ENCODE data around the gene BAIAP2.

Gene BAIAP2

DNA sequence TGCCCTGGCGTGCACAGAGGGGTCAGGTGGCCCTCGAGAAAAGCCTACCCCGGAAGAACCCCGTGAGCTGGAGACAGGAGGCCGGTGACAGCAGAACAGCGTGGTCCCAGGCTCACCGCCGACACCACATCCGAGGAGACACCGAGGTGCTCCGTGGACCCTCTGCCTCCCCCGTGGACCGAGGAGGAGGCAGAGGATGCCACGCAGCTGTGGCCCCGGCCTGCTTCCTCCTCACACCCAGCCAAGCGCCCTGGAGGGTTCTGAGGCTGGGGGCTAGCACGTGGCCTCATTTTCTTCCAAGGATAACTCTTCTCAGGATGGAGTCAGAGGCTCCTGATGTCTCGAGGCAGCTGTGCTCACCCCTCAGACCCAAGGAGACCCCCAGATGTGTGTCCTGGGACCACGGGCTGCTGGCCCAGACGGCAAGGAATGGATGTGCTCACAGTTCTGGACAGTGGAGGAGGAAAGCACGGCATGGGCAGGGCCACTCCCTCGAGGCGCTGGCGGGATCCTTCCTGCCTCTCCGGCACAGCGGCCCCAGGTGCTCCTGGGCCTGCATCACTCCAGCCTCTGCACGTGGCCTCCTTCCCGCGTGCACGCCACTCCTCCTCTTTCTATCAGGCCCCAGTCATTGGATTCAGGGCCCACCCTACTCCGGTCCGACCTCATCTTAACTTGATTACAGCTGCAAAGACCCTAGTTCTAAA is 125.9 kb downstream of the BAIAP2 start:
- H3K27me3 Mint-ChIP-seq, result peaks cover 38% of the 10 kb centered on the region
- H3K36me3 Mint-ChIP-seq (ENCODE audit: low read depth), result peaks cover 7% of the 10 kb centered on the region
- intact Hi-C loops (cut with micrococcal nuclease), result loop anchor here (2.0 kb wide), 1 partner anchor 18 kb away; no protein-coding TSS in a partner anchor
- peaks cover 48% of the 10 kb centered on the region for H3K4me1 Mint-ChIP-seq (ENCODE audit: low read depth)
- peak overlapping the region; percentile 75 for H3K27ac Mint-ChIP-seq
- H3K4me3 Mint-ChIP-seq, result peak overlapping the region; percentile 69
- H3K9me3 Mint-ChIP-seq, result no peaks in the 10 kb centered on the region

DNA sequence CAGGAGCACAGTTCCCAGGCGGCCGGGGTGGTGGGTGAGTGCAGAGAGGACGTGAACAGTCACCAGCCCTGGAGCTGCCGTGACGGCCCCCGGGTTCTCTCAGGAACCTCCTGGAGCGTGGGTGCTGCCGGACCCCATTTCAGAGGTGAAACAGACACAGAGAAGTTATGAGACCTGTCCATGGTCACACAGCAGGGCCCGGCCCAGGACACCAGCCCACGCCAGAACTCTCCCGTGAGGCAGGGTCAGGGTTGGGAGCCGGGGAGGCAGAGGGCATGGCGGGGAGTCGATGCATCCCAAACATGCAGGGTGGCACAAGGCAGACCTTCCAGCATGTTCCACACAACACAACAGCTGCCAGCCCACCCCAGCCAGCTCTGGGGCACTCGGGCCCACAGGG is 126.6 kb downstream of the BAIAP2 start:
- intact Hi-C loops (cut with micrococcal nuclease), result loop anchor here (2.0 kb wide), 1 partner anchor 19 kb away; no protein-coding TSS in a partner anchor
- H3K4me1 Mint-ChIP-seq (ENCODE audit: low read depth), result peaks cover 47% of the 10 kb centered on the region
- H3K27me3 Mint-ChIP-seq, result peaks cover 40% of the 10 kb centered on the region
- no peak overlapping the region for H3K4me3 Mint-ChIP-seq
- no peaks in the 10 kb centered on the region for H3K9me3 Mint-ChIP-seq
- peak overlapping the region; percentile 75 for H3K27ac Mint-ChIP-seq
- peaks cover 7% of the 10 kb centered on the region for H3K36me3 Mint-ChIP-seq (ENCODE audit: low read depth)

DNA sequence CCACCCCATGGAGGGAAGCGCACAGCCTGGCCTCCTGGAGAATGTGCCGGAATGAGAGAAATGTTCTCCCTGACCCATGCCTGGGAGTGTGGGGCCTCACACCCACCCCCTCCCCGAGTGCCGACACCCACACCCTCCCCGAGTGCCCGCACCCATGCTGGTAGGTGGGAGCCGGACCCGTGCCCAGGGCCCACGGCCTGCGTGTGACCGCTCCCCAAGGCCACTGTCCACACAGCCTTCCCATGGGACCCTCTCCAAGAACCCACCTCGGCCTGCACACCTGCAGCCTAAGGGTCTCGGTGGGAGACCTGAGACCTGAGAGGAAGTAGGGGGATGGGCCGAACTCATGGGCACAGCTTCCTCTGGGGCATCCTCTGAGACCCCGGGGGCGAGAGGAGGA is 127.0 kb downstream of the BAIAP2 start:
- peaks cover 45% of the 10 kb centered on the region for H3K27me3 Mint-ChIP-seq
- intact Hi-C loops (cut with micrococcal nuclease), result loop anchor here (2.0 kb wide), 1 partner anchor 19 kb away; no protein-coding TSS in a partner anchor
- H3K27ac Mint-ChIP-seq, result no peak overlapping the region
- peaks cover 42% of the 10 kb centered on the region for H3K4me1 Mint-ChIP-seq (ENCODE audit: low read depth)
- H3K4me3 Mint-ChIP-seq, result no peak overlapping the region
- H3K36me3 Mint-ChIP-seq (ENCODE audit: low read depth), result peaks cover 7% of the 10 kb centered on the region
- no peaks in the 10 kb centered on the region for H3K9me3 Mint-ChIP-seq

DNA sequence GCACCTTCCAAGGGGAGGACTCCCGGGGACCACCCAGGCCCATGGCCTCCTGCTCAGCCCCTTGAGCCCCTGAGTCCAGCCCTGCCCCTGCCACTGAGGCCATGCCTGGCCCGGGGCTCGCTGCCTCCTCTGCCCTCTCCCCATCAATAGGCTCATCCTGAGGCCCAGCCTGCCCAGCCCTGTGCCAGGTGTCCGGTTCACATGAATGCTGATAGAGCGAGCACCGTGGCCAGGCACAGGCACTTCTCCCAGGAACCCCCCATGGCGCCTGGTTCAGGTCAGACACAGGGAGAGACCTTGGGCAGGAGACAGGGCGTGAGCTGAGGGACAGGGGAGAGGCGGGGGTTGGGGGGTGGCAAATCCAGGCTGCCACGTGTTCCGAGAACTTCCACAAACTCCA is 127.5 kb downstream of the BAIAP2 start:
- Mint-ChIP-seq H3K9me3 (no peaks in the 10 kb centered on the region), H3K27me3 (peaks cover 50% of the 10 kb centered on the region), H3K36me3 (ENCODE audit: low read depth) (peaks cover 6% of the 10 kb centered on the region), H3K27ac (no peak overlapping the region), H3K4me3 (no peak overlapping the region), H3K4me1 (ENCODE audit: low read depth) (peaks cover 37% of the 10 kb centered on the region)
- intact Hi-C loops (cut with micrococcal nuclease), result no loop called here

DNA sequence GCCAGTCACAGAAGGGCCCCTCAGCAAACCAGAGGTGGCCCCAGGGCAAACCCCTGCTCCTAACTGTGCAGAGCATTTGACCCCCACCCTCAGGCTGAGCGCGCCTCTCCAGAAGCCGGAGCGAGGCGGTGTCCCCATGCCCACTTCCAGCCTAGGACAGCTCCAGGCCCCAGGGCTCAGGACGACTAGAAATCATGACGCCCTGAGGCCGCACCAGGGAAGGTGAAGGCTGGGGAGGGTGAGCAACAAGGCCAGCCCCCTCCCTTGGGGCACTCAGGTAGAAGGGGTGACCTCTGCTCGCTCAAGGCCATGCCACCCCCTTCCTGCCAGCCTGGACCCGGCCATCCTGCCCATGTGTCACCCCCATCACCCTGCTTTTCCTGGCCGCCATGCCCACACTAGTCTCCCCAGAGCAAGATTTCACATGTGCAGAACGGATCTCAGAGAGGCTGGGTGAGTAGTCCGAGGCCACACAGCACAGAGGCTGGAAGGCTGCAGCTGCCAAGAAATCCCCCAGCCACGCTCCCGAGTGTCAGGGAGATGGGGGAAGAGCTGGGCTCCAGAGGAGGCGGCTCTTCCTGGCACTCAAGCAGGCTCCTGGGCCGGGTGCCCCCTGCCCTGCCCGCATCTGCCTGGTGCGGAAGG is 128.2 kb downstream of the BAIAP2 start:
- H3K9me3 Mint-ChIP-seq, result no peaks in the 10 kb centered on the region

DNA sequence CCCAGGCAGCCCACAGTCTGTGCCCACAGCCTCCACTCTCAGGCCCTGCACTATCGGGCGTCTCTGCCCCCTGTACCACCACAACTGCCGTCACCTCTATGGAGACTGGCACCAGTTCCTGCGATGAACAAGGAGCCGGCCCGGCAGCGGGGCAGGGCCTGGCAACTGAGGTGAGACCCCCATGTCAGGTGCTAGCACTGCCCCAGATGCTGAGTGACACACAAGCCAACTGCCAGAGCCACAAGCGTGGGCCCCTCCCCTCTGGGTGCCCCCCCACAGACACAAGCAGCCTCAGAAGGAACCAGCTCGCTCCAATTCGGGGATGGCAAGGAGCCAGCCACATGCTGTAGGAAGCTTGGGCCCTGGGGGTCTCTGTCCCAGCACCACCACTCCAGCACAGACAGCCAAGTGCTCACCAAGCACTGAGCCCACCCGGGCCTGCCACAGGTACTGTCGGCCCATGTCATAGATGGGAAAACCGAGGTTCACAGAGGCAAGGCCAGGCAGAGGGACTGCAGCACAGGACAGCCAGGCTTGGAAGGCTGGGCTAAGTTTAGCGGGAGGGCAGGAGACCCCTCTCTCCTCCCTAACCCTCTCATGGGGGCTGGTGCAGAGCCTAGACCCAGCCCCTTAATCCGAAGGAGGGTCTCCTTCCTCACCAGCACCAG is 128.9 kb downstream of the BAIAP2 start:
- Mint-ChIP-seq H3K27ac (no peak overlapping the region), H3K9me3 (no peaks in the 10 kb centered on the region), H3K4me3 (no peak overlapping the region), H3K36me3 (ENCODE audit: low read depth) (no peaks in the 10 kb centered on the region), H3K27me3 (peaks cover 51% of the 10 kb centered on the region), H3K4me1 (ENCODE audit: low read depth) (peaks cover 25% of the 10 kb centered on the region)
- intact Hi-C loops (cut with micrococcal nuclease), result no loop called here

More for the DNA sequence above, 128.2 kb downstream of the BAIAP2 start:
- Mint-ChIP-seq H3K4me3 (no peak overlapping the region), H3K27me3 (peaks cover 51% of the 10 kb centered on the region), H3K4me1 (ENCODE audit: low read depth) (peaks cover 30% of the 10 kb centered on the region), H3K27ac (no peak overlapping the region), H3K36me3 (ENCODE audit: low read depth) (no peaks in the 10 kb centered on the region)
- intact Hi-C loops (cut with micrococcal nuclease), result no loop called here

DNA sequence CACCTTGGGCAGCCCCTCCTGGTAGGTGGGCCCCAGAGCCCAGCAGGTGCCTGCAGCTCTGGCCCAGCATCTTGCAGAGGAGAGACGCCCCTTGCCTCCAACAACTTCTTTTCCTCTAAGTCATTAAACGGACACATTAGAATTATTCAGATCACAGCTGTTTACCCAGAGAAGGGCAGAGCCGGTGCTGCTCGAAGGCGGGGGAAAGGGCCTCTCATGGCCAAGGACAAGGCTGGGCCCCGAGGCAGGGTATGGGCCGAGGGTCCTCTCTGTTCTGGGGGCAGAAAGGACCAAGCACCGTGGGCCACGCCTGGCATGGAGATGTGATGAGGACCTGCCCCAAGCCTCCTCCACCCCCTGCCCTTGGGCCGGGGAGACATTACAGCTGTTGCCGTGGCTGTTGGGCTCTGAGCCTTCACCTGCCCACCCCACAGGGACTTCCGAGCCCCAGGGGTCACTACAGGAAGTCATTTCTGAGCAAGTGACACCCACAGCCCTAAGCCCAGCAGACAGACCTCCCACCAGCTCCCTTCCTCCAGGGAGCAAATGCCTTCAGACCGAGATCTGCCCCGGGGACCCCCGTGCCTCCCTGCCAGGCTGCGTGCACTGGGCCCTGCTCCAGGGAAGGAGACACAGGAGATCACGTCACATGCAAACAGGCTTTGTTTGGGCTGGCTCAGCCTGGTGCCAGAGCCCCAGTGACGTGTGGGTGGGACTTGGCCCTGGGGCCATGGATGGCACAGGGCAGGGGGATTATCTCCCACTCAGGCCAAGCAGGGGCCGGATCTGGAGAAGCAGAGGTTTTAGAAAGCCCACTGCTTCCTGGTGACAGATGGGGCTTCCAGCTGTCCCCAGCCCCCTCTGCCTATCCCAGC is 129.7 kb downstream of the BAIAP2 start:
- intact Hi-C loops (cut with micrococcal nuclease), result no loop called here
- no peak overlapping the region for H3K4me3 Mint-ChIP-seq
- H3K4me1 Mint-ChIP-seq (ENCODE audit: low read depth), result peaks cover 19% of the 10 kb centered on the region
- no peak overlapping the region for H3K27ac Mint-ChIP-seq
- no peaks in the 10 kb centered on the region for H3K36me3 Mint-ChIP-seq (ENCODE audit: low read depth)
- H3K27me3 Mint-ChIP-seq, result peaks cover 51% of the 10 kb centered on the region
- no peaks in the 10 kb centered on the region for H3K9me3 Mint-ChIP-seq

DNA sequence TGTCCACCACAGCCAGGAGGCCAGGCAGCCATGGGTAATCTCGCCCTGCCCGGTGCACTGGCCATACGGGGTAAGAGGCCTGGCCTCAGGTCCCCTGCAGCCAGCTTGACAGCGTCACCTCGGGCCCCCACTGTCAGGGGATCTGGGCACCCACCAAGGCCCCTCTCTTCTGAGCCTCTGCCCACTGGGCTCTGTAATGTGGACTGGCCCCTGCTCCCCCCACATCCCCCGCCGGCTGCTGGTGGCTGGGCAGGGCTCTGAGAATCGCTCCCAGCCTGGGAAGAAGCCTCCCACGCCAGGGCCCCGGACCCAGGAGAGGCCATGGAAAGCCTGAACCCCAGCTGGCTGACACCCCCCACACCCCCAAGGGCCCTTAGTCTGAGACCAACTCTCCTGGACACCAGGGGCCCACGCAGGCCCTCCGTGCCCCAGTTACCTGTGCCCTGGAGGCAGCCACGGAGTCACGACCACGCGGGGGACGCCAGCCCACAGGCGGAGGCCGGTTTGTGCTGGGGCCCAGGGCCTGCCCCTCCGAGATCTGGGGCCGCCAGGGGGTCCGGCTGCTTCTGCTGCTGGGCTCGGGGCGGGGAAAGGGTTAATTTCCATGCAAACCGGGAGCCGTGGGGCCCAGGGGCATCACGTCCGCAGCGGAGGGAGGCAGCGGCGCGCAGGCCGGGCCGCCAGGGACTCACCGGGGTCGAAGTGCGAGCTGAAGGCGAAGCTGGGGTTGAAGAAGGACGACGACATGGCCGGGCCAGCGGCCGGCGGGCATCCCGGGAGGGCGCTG is 130.5 kb downstream of the BAIAP2 start, which contains the start of gene PVALEF:
TSS of gene PVALEF (plus strand) at position 262 of the 787 bp plus-strand sequence. CDS start 15,720 bp downstream, outside the sequence.
- Mint-ChIP-seq H3K4me1 (ENCODE audit: low read depth) (peaks cover 17% of the 10 kb centered on the region), H3K27ac (no peak within 1 kb of the TSS), H3K27me3 (peaks cover 51% of the 10 kb centered on the region), H3K9me3 (no peaks in the 10 kb centered on the region), H3K36me3 (ENCODE audit: low read depth) (no peaks in the 10 kb centered on the region), H3K4me3 (peak within 1 kb of the TSS; percentile 60)
- intact Hi-C loops (cut with micrococcal nuclease), result no loop called here

DNA sequence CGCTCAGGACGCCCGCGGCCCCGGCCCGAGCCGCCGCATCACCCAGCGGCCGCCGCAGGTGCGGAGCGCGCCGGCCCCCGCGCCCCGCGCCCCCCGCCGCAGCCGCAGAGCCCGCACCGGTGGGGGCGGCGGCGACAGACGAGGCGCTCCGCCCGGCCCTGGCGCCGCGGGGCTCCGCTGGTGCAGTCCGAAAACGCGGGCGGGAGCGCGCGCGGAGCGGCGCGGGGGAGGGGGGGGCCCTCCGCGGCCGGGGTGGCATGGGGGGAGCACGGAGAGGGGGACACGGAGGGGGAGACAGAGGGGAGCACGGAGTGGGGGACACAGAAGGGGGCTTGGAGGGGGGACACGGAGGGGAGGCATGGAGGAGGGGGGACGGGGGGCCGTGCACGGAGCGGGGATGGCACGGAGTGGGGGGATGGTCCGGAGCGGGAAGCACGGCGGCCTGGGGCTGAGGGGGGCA is 131.1 kb downstream of the BAIAP2 start, which contains the start of gene AATK:
TSS of gene AATK (minus strand) at position 189 of the 460 bp plus-strand sequence. CDS start 229 bp downstream, outside the sequence.
- H3K36me3 Mint-ChIP-seq (ENCODE audit: low read depth), result no peaks in the 10 kb centered on the region
- H3K27ac Mint-ChIP-seq, result no peak within 1 kb of the TSS
- peaks cover 11% of the 10 kb centered on the region for H3K4me1 Mint-ChIP-seq (ENCODE audit: low read depth)
- no peaks in the 10 kb centered on the region for H3K9me3 Mint-ChIP-seq
- peaks cover 48% of the 10 kb centered on the region for H3K27me3 Mint-ChIP-seq
- peak within 1 kb of the TSS; percentile 60 for H3K4me3 Mint-ChIP-seq
- intact Hi-C loops (cut with micrococcal nuclease), result no loop called here
